ENCODE data around the gene DEPP1.

Gene DEPP1

GRCh38 chr10:44933451-44934321 lies 44.9 kb downstream of the DEPP1 start:
- DNase-seq (ENCODE audit: low spot score): no peak

GRCh38 chr10:44932517-44933450 lies 45.8 kb downstream of the DEPP1 start:
- peak; percentile 80 for DNase-seq (ENCODE audit: low spot score)

GRCh38 chr10:44931621-44932516 lies 46.7 kb downstream of the DEPP1 start:
- no peak for DNase-seq (ENCODE audit: low spot score)

DNA sequence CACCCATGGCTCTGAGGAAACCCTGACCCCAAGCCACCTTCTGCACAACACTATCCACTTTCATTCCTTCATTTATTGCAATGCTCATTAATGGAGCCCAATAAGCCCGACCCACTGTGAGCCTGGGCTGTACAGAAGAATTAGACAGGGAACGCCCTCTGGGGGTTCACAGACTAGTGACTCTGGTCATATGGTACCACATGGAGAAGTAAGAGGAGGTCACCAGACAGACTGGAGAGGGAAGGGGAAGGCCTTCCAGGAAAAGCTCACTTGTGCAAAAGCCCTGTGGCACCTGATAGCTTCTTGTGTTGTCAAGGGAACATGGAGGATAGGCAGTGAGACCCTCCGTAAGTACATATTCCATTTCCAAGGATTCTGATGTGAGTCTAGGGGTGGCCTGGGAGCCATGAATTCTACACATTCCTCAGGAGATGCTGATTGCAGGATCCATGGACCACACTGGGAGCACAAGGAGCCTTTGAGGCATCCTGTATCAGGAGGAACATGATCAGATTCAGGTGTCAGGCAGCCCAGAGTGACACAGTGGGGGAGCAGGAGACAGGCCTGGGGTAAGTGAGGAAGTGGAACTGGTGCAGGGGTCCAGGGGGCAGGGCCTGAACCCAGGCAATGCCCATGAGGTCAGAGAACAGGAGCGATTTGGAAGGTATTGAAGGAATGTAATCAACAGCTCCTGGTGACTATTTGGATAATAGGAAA lies 47.5 kb downstream of the DEPP1 start:
- no peak for DNase-seq (ENCODE audit: low spot score)

GRCh38 chr10:44929356-44930255 lies 49.0 kb downstream of the DEPP1 start:
- no peak for DNase-seq (ENCODE audit: low spot score)

DNA sequence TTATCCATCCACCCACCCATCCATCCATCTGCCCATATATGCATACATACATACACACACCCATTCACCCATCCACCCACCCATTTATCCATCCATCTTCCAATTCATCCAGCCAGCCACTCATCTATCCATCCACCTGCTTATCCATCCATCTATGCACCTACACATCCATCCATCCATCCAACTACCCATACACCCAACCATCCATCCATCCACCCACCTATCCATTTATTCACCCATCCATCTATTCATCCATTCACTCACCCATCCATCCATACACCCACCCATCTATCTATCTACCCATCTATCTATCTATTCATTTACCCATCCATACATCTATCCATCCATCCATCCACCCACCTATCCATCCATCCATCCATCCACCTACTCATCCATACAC lies 50.1 kb downstream of the DEPP1 start:
- DNase-seq (ENCODE audit: low spot score): no peak

- DNase-seq (ENCODE audit: low spot score): no peak
Measured at GRCh38 chr10:44927352-44927751, 51.3 kb downstream of the DEPP1 start.

DNA sequence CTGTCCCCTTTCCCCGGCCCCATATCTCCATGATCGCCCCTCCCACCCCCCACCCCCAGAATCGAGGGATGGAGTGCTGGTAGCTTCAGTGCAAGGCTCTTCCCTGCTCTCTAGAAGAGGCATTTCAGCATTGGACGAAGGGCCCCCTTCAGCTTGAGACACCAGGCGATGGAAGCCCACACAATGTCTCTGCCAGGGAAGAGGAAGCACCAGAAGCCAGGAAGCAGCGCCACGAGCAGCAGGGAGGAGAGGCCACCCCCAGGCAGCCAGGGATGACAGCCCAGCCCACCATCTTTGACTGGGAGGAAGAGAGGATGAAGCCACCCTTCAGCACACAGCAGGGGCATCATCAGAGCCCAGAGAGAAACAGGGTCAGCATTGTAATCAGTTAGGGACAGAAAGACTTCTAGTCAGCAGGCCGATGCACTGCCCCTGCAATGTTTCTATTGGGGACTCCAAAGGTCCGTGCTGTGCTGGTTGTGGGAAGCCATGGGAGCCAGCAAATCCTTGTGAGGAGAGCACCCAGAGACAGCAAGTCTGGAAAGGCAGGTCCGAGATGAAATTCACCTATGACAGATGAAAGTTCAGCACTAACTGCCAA lies 51.8 kb downstream of the DEPP1 start:
- no peak for DNase-seq (ENCODE audit: low spot score)

Data from activated CD4-positive, alpha-beta T cell treated with anti-CD3 and anti-CD28 coated beads, Interleukin-2, Interleukin-4, amounts not matched to agents 100 ng/mL and 50 ng/mL, durations not matched to agents 16 hours and 8 hours (primary cell).